ENCODE data around the gene ZNF827. TPM values are rescaled to one million over a fixed set of nuclear protein-coding genes. Genes with fewer than 3 reads are reported as not detected.
A peak's percentile ranks its signal among the peaks of the same experiment; 100 is the strongest.

Gene ZNF827
- total and polyA plus RNA-seq, 2 experiments from 2014 or later, result 20.3 to 33.1 TPM

- TF ChIP-seq REST (IDR thresholded peaks at IDR 0.05; ENCODE audit: unreplicated experiment), result no peak
- TF ChIP-seq POLR2AphosphoS5 (IDR thresholded peaks at IDR 0.05; ENCODE audit: low read depth), result no peak
- no peak for TF ChIP-seq ZNF331 (CRISPR knock-in tag; IDR thresholded peaks at IDR 0.05; ENCODE audit: low read depth)
These were observed 78.7 kb downstream of the ZNF827 start (continued) for GRCh38 chr4:145859926-145860325.

GRCh38 chr4:145859426-145859825 lies 79.2 kb downstream of the ZNF827 start:
- no peaks in the 10 kb centered on the region for H3K27me3 ChIP-seq (ENCODE audit: insufficient read depth)
- peak overlapping the region; percentile 70 for H3K27ac ChIP-seq (ENCODE audit: low read depth)
- no peak overlapping the region for H3K4me3 ChIP-seq
- H3K4me2 ChIP-seq, result no peak overlapping the region
- peaks cover 17% of the 10 kb centered on the region; the same call in 1 of the 2 replicates for H3K36me3 ChIP-seq (ENCODE audit: insufficient read depth)
- no peaks in the 10 kb centered on the region for H4K20me1 ChIP-seq (replicated peaks; ENCODE audit: insufficient read depth)
- H3K79me2 ChIP-seq (replicated peaks; ENCODE audit: insufficient read depth), result peaks cover 28% of the 10 kb centered on the region
- peaks cover 40% of the 10 kb centered on the region for H3K4me1 Mint-ChIP-seq
- H2AFZ ChIP-seq, result no peak overlapping the region
- no peaks in the 10 kb centered on the region for H3F3A ChIP-seq (replicated peaks; ENCODE audit: low read depth)
- DNase-seq (ENCODE audit: low spot score), result no peak
- no peaks in the 10 kb centered on the region for H3K9me3 Mint-ChIP-seq
- H3K4me3 Mint-ChIP-seq, result no peak overlapping the region
- H3K27me3 Mint-ChIP-seq (ENCODE audit: insufficient read depth, low read depth, poor library complexity), result peaks cover 1% of the 10 kb centered on the region
- H3K36me3 Mint-ChIP-seq (ENCODE audit: low read depth), result peaks cover 30% of the 10 kb centered on the region
- H3K27ac Mint-ChIP-seq, result peak overlapping the region; percentile 13; the same call in 1 of the 2 replicates
- H3K9me2 ChIP-seq (ENCODE audit: insufficient read depth), result 0 out of 2 replicates have a peak, but pooled peaks cover 8% of the 10 kb centered on the region
- ATAC-seq, result no peak
- peaks cover 22% of the 10 kb centered on the region for H3K4me1 ChIP-seq (ENCODE audit: insufficient read depth)
- TF ChIP-seq ZNF331 (CRISPR knock-in tag; IDR thresholded peaks at IDR 0.05; ENCODE audit: low read depth) (no peak), REST (IDR thresholded peaks at IDR 0.05; ENCODE audit: unreplicated experiment) (no peak), CREB1 (CRISPR knock-in tag; IDR thresholded peaks at IDR 0.05; ENCODE audit: low read depth) (no peak), NANOG (IDR thresholded peaks at IDR 0.05; ENCODE audit: borderline replicate concordance) (no peak), ZNF462 (CRISPR knock-in tag; IDR thresholded peaks at IDR 0.05) (no peak), JUNB (IDR thresholded peaks at IDR 0.05; ENCODE audit: unreplicated experiment) (no peak), EZH2 (IDR thresholded peaks at IDR 0.05; ENCODE audit: low read depth, unreplicated experiment) (no peak), STAT1 (IDR thresholded peaks at IDR 0.05; ENCODE audit: unreplicated experiment) (no peak), CTCF (conservative IDR thresholded peaks at IDR 0.05; ENCODE audit: low read depth in 2 of 2) (no peak), POLR2AphosphoS5 (IDR thresholded peaks at IDR 0.05; ENCODE audit: low read depth) (no peak)

Data from GM23338 (cell line).